Measurements from ENCODE around the gene CRIP1. TPM values are rescaled to one million over a fixed set of nuclear protein-coding genes. Genes with fewer than 3 reads are reported as not detected.
A peak's percentile ranks its signal among the peaks of the same experiment; 100 is the strongest.

The CRIP1 gene
- total and polyA plus RNA-seq, 2 experiments from 2014 or later, result 0.80 to 8.4 TPM

DNA sequence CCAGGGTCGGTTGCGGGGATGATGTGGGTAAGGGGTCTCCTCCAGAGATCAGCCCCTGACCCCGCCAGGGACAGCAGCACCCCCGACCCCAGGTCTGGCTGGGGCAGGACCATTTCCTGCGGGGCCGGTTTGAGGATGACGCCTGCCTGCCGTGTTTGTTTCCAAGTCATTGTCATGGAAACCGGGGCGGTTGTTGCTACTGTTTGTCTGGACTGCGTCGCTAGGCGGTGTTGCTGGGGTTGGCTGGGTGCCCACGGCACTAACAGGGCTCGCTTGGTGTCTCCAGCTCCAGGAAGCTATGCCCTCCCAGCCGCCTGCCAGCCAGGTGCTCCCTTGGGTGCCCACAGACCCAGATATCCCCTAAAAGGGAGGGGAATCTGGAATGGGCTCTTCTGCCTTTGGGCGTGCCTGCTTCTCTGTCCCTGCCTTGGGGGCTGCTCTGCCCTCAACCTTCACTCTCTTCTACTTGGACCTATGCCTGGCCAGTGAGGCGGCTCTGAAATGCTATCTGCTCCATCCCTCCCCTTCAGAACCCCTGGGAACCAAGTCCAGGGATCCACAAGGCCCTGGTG lies 4.7 kb upstream of the CRIP1 start:
- Histone ChIP-seq H3K4me1 (ENCODE audit: insufficient read depth) (peaks cover 8% of the 10 kb centered on the region; the same call in 1 of the 2 replicates), H3K79me2 (replicated peaks; ENCODE audit: insufficient read depth) (no peaks in the 10 kb centered on the region), H4K20me1 (replicated peaks; ENCODE audit: insufficient read depth) (no peaks in the 10 kb centered on the region), H2AFZ (no peak overlapping the region), H3K27ac (ENCODE audit: low read depth) (no peak overlapping the region), H3K4me3 (peak overlapping the region; percentile 42; the same call in 1 of the 2 replicates), H3K27me3 (ENCODE audit: insufficient read depth) (peaks cover 93% of the 10 kb centered on the region), H3K4me2 (peak overlapping the region; percentile 87), H3K9me2 (ENCODE audit: insufficient read depth) (no peaks in the 10 kb centered on the region), H3K36me3 (ENCODE audit: insufficient read depth) (no peaks in the 10 kb centered on the region), H3F3A (replicated peaks; ENCODE audit: low read depth) (no peaks in the 10 kb centered on the region)
- peak; percentile 8 for ATAC-seq
- Mint-ChIP-seq H3K4me1 (peaks cover 20% of the 10 kb centered on the region; the same call in 2 of the 3 replicates), H3K27me3 (ENCODE audit: insufficient read depth, low read depth, poor library complexity) (peaks cover 72% of the 10 kb centered on the region), H3K27ac (peak overlapping the region; percentile 70; the same call in 1 of the 2 replicates), H3K9me3 (no peaks in the 10 kb centered on the region), H3K4me3 (peak overlapping the region; percentile 67), H3K36me3 (ENCODE audit: low read depth) (no peaks in the 10 kb centered on the region)
- DNase-seq (ENCODE audit: low spot score), result peak; percentile 95
- TF ChIP-seq CREB1 (CRISPR knock-in tag; IDR thresholded peaks at IDR 0.05; ENCODE audit: low read depth), result peak; percentile 49; the same call in 1 of the 2 replicates
- TF ChIP-seq CTCF (conservative IDR thresholded peaks at IDR 0.05; ENCODE audit: low read depth in 2 of 2), result peak in 1 of 2 experiments; percentile 37; a peak in 2 of 4 replicates
- TF ChIP-seq JUNB (IDR thresholded peaks at IDR 0.05; ENCODE audit: unreplicated experiment), result no peak
- TF ChIP-seq, protein P1, sequence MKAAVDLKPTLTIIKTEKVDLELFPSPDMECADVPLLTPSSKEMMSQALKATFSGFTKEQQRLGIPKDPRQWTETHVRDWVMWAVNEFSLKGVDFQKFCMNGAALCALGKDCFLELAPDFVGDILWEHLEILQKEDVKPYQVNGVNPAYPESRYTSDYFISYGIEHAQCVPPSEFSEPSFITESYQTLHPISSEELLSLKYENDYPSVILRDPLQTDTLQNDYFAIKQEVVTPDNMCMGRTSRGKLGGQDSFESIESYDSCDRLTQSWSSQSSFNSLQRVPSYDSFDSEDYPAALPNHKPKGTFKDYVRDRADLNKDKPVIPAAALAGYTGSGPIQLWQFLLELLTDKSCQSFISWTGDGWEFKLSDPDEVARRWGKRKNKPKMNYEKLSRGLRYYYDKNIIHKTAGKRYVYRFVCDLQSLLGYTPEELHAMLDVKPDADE (IDR thresholded peaks at IDR 0.05), result no peak
- TF ChIP-seq EZH2 (IDR thresholded peaks at IDR 0.05; ENCODE audit: low read depth, unreplicated experiment), result no peak
- no peak for TF ChIP-seq NANOG (IDR thresholded peaks at IDR 0.05; ENCODE audit: borderline replicate concordance)
- no peak for TF ChIP-seq ZNF462 (CRISPR knock-in tag; IDR thresholded peaks at IDR 0.05)

Data from GM23338 (cell line).